HG03354 (cell line): Measurements from ENCODE around the gene PTPN4.
"Not testable (repeated sequence)": the region's sequence is repeated elsewhere in the genome, so short reads cannot be mapped to it uniquely, and the experiment has no call there.

Source experiments
- ATAC-seq: cut with Tn5 transposase; IDR thresholded peaks from one replicate; pipeline ENCODE4 v1.9.1; 2021; ENCODE audit warnings: mild to moderate bottlenecking; ENCODE audit not compliant: unreplicated experiment, poor library complexity, severe bottlenecking

PTPN4 gene

DNA sequence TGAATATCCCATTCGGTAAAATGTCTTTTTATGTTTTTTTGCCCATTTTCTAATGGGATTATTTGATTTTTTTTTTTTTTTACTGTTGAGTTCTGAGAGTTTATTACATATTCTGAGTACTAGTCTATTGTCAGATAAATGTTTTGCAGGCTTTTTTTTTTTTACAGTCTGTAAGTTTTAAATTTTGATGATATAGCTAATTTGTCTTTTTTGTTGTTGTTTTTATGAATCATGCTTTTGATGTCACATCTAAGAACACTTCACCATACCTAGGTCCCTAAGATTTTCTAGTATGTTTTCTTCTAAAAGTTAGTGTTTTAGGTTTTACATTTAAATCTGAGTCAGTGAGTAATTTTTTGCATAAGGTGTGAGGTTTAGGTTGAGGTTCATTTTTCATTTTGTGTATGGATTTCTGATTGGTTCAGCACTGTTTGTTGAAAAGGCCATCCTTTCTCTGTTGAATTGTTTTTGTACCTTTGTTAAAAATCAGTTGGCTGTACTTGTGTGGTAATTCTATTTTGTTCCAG is 40.7 kb downstream of the PTPN4 start:
- ATAC-seq, result no peak

DNA sequence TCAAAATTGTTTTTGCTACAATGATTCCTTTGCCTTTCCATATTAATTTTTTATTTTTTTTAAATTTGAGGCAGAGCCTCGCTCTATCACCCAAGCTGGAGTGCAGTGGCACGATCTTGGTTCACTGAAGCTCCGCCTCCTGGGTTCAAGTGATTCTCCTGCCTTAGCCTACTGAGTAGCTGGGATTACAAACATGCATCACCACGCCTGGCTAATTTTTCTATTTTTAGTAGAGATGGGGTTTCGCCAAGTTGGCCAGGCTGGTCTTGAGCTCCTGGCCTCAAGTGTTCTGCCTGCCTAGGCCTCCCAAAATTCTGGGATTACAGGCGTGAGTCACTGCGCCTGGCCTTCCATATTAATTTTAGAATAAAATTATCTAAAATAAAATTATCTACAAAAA is 41.3 kb downstream of the PTPN4 start:
- ATAC-seq, result no peak

DNA sequence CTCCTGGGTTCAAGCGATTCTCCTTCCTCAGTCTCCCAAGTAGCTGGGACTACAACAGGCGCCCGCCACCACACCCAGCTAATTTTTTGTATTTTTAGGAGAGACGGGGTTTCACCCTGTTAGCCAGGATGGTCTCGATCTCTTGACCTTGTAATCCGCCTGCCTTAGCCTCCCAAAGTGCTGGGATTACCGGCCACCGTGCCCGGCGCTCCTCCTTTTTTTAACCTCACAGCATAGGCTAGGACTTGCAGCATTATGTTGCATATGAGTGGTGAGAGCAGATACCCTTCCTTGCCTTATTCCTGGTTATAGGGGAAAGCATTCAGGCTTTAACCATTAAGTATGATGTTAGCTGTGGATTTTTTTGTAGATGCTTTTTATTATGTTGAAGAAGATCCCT is 42.3 kb downstream of the PTPN4 start:
- ATAC-seq, result not testable (repeated sequence)

DNA sequence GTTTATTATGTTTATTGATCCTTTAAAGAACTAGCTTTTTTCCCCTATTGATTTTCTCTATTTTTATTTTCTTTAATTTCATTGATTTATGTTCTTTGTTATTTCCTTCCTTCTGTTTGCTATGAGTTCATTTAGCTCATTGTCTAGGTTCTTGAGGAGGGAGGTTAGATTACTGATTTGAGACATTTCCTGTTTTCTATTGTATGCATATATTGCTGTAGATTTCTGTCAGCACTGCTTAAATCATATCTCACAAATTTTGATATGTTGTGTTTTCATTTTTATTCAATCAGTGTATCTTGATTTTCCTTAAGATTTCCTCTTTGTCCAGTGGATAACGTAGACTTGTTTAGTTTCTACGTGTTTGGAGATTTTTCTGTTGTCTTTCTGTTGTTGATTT is 43.4 kb downstream of the PTPN4 start:
- ATAC-seq, result no peak

DNA sequence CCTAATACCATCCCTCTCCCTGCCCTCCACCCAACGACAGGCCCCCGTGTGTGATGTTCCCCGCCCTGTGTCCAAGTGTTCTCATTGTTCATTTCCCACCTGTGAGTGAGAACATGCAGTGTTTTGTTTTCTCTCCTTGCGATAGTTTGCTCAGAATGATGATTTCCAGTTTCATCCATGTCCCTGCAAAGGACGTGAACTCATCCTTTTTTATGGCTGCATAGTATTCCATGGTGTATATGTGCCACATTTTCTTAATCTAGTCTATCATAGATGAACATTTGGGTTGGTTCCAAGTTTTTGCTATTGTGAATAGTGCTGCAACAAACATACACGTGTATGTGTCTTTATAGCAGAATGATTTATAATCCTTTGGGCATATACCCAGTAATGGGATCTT is 44.7 kb downstream of the PTPN4 start:
- ATAC-seq, result not testable (repeated sequence)

DNA sequence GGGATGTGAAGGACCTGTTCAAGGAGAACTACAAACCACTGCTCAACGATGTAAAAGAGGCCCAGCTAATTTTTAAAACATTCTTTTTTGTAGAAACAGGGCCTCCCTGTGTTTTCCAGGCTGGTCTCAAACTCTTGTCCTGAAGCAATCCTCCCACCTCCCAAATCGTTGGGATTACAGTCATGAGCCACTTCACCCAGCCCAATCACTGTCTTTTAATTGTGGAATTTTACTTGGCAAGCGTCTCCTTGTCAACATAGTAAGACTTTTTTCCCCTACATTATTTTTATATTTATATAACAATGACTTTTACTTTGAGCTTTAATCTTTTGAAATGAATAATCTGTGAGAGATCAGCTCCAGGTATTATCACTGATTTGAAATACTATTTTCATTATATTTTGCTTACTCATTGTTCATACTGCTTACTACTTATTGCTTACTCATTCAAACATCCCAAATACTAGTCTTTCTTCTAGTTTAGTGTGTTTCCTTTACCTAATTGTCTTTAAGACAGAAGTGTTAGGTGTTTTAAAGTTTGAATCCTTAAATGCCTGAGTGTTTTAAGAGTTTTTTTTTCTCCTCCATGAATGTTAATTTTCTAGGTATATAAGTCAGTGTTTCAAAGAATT is 48.9 kb downstream of the PTPN4 start:
- ATAC-seq, result no peak

DNA sequence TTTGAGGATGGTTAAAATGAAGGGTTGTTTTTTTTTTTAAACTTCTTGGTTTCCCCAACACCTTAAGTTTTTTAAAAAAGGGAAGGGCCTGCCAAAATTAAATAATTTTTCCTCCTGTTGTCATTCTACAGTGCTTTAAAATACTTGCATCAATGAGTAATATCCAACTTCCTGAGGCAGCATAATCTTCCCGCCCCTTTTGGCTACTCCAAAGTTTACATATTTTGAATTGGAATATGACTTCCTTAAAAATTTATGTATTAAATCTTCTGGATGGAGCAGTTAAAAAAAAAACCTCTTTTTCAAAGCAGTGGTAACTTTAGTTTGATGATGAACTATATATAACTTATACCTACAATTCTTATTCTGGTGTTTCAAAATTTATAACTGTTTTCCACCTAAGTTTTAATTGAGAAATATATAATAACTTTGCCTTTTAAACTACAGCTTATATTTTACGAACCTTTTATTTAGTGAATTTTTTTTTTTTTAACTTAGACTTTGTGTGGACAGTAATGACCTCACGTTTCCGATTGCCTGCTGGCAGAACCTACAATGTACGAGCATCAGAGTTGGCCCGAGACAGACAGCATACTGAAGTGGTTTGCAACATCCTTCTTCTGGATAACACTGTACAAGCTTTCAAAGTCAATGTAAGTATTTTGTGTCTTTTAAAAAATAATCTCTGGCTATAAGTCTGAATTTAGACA is 49.8 kb downstream of the PTPN4 start:
- no peak for ATAC-seq

DNA sequence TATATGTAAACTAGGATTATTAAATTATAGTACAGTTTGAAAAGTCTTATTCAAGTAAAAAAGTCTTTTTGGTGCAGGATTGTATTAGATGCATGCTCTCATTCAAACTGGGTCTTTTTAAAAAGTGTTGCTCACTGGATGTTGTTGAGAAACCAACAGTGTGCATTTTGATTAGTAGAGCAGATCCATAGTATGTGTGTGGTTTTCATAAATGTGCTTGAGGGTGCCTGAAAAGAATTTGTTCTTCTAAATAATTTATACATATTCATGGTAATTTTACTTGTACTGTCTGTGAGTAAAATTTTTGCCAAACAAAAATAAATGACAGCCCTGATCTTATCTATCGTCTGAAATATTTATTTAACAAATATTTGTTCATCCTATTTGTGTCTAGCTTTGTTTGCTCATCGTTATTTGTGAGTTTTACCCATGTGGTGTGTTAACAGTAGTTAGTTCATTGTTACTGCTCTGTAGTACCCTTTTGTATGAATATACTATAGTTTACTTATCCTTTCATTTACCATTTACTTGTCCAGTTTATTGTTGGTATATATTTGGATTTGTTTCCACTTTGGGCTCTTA is 50.4 kb downstream of the PTPN4 start:
- ATAC-seq, result no peak

DNA sequence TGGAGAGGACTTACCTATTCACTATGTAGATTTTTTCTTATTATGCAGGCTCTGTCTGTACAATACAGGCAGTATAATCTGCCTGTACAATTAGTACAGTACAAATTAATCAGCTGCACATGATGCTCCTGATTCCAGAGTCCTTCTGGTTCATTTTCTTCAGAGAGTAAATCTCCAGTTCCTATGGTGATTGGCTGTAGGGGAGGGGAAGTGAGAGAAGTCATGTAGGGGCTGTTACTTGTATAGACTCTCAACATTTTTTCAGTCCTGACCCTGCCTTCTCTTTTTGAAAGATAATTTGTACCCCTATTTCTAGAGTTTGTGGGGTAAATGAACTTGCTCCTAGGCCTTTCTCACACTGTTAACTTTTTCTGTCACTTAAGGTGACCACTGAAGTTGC is 54.5 kb downstream of the PTPN4 start:
- no peak for ATAC-seq

DNA sequence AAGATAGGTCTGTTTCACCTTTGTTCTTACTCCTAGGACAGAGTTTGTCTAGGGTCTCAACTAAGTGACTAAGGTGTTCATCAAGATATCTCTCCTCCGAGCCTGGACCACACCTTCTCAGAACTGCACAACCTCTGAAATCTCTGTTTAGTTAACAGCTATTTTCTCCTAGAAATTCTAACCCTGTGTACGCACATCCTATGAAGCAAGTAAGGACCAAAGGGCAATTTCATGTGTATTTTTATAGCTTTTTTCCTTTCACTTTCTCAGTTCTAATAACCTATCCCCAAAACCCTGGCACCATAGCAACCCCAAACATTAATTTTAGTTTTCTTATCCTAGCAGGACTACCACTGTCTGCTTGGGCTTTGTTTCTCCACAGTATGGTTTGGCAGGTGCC is 59.1 kb downstream of the PTPN4 start:
- ATAC-seq, result no peak

DNA sequence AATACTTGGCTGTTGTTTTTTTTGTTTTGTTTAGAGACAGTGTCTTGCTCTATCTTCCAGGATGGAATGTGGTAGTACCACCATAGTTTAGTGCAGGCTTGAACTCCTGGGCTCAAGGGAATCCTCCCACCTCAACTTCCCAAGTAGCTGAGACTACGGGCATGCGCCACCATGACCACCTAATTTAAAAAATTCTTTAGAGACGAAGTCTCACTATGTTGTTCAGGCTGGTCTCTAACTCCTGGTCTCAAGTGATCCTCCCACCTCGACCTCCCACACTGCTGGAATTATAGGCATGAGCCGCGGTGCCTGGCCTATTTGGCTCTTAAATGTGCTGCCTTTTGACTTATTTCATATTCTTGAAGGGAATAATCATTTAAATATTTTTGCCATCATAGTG is 60.1 kb downstream of the PTPN4 start:
- no peak for ATAC-seq

DNA sequence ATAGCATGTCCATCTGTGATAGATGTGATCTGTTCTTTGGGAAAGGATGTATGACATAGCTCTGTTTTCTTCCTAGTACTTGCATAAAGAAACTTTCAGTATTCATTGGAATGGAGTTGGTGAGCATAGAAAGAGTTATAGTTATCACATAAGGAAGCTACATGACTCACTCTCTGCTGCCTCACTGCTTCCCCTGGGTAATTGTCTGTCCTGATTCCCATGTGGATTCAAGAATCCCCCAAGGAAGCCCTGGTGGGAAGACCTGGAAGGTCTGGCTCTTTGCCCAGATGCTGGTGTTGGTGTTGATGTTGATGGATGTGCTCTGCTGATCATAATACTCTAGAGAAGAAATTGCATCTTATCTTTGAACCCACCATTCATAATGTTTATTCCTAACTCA is 60.6 kb downstream of the PTPN4 start:
- no peak for ATAC-seq

DNA sequence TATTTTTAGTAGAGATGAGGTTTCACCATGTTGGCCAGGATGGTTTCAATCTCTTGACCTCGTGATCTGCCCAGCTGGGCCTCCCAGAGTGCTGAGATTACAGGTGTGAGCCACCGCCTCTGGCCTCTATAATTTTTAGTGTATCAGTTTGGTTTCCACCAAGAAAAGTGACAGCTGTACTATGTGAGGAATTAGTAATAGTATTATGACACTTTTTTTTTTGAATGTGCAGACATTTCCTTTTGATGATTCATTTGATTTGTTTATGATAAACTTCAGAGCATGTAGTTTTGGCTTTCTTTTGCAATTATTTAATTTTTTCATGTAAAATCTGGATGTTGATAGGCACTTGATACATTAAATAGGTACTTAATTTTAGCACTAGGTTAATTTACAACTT is 61.5 kb downstream of the PTPN4 start:
- ATAC-seq, result no peak

DNA sequence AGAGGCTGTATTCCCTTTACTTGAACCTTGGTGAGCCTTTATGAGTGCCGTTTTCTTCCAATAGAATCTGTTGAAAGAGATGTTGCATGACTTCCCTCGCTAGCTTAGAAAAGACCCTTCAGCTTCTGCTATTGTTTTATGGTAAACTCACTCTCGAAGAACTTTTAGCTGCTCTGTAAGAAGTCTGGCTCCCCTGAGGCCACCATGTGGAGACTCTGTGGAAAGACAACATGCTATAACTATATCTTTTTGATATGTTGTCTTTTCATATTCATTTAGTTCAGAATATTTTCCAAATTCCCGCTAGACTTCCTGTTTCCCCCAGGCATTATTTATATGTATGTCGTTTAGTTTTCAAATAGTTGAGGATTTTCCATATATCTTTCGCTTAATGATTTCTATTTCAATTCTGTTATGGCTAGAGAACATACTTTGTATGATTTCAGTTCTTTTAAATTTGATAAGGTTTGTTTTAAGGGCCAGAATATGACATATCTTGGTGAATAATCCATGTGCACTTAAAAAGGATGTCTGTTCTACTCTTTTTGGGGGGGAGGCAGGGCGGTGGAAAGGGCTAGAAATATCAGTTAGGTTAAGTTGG is 64.1 kb downstream of the PTPN4 start:
- ATAC-seq, result no peak

DNA sequence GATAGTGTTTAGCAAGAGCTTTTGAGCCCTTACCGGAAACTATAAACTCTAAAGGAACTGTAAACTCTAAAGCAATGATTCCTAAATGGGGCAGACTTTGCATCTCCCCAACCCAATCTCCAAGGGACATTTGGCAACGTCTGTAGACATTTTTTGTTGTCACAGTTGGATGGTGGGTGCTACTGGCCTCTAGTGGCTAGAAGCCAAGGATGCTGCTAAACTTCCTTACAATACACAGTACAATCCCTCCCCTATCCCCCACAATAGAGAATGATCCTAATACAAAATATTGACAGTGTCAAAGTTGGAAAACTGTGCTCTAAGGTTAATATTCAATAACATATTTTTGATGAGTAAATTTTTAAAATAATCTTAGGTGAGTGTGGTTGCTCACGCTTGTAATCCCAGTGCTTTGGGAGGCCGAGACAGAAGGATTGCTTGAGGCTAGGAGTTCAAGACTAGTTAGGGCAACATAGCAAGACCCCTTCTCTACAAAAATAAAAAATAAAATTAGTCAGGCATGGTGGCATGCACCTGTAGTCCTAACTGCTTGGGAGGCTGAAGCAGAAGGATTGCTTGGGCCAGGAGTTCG is 66.7 kb downstream of the PTPN4 start:
- ATAC-seq, result peak; percentile 56

DNA sequence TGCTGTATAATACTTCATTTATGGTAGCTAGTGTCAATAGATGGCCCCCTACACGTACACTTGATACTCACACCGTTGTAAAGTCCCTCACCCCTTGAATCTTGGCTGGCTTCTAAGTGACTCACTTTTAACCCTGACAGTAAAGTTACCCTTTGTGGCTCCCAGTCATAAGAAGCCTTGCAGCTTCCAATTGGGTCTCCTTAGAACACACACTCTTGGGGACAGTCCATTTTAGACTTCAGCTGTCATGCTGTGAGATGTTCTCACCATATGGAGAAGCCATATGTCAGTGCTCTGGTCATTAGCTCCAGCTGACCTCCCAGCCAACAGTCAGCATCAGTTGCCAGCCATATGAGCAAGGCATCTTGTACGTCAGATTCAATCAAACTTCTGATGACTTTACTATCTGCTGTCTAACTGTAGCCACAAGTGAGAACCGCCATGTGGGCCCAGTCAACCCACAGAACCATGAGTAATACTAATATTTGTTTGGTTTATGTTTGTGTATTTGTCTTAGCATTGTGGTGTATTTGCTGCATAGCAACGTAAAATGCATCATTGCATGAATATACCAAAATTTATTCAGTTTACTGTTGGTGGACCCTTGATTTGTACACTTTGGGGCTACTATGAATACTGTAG is 68.3 kb downstream of the PTPN4 start:
- peak; percentile 61 for ATAC-seq

DNA sequence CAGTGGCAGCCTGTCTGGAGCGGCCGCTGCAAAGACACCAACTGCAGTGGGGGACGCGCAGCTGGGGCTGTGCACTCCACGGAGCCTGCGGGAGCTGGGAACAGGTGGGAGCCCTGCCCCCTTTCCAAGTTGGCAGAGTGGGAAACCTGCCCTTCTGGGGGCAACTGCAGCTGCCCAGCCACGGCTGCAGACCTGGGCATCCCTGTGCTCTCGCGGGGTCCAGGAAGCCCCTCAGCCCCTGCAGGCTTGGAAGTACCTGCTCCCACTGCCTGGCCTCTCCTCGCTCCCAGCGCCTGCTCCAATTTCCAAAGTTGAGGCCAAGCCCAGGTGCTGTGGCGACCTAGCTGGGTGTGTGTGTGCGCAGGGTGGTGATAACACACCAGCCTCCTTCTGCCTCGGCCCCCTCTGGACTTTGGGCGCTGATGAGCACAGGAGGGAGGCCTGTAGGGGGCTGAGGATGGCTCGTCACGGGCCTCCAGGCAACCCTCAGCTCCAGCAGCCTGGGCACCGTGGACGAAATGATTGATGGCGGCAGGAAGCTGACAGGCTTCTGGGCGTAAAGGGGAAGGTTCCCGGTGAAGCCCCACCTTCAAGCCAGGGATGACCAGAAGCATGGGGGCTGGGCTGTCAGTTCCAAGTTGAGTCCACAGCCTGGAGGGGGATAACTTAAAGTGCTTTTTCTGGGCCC is 76.9 kb downstream of the PTPN4 start:
- no peak for ATAC-seq

DNA sequence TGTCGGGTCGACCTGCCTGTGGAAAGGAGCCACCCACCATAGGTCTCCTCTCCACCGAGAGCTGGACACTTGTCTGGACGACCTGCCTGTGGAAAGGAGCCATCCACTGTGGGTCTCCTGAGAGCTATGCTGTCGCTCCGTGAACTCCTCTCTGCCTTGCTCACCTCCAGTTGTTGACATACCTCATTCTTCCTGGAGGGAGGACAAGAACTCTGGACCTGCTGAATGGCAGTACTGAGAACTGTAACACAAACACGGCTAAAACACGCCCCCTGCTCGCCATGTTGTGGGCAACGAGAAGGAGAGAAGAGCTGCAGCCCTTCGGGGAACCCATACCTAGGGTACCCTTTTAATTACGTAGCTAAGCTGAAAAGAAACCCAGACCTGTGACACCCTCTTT is 77.6 kb downstream of the PTPN4 start:
- no peak for ATAC-seq

DNA sequence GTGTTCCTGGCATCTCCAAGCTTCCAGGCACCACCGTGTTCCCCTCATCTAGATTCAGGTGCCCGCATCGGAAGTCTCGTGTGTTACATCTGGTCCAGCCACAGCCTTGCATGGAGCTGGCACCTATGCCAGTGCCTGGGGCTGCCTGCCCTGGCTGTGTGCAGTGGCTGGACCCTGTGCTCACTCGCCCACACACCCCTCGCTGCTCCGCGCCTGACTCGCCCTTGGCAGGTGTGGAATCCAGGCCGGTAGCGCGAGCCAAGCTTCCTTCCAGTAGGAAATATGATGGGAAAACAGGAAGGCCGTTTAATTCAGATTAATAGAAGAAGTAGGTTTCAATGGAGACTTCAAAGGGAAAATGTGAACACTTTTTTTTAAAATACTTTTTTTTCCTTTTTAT is 78.0 kb downstream of the PTPN4 start:
- no peak for ATAC-seq
